Fibroblast of skin of abdomen (primary cell): ENCODE results near the gene MARCHF11.

Experiments used
- DNase-seq: peaks from one replicate; pipeline ENCODE4 v3.0.0-alpha.2; 2013

Gene MARCHF11

DNA sequence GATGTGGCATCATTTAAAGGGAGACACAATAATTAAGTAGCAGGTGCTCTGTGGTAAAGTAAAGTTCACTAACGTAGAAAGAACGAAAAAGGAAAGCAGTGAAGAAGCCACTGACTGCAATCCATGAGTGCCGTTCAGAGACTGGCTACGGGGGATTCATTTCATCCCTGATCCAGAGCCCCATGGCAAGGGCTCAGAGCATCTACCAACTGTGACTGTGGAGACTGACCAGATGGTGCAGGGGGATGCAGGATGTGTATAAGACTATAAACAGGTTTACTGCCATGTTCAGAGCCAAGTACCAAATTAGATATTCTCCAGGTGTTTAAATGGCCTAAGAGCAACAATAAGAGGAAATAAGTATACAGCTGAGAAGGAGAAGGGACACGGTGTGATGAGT lies 47.7 kb downstream of the MARCHF11 start:
- DNase-seq: no peak

- DNase-seq: no peak
Observed at GRCh38 chr5:16128944-16129343, 50.6 kb downstream of the MARCHF11 start.

DNA sequence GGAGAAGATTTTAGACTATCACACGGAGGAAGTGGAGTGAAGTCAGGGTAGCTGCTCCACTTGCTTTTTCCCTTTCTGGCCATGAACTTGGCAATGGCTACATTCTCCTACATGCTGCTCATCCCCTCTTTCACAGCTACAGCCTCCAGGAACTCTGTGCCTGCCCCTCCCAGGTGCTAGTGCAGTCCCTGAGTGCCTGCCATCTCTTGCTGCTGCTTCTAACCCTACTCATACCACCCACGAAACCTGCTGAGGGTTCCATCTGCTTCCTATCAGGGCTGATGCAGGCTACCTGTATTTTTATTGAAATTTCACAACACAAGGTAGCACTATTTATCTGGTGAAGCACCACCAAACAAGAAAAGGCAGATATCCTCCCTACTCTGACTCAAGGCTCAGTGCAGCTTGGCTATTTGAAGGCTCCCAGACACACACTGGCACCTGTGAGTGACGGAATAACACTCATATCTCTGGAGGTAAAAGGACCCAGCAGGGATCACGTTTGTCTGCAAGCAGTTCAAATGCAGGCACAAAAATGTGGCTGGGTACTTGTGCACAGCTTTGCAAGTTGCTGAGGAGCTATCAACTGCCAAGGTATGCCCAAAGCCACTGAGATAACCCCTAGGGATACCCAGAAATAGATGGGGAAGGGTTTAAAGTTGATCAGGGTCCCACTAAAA lies 51.6 kb downstream of the MARCHF11 start:
- DNase-seq: no peak

GRCh38 chr5:16120579-16120978 lies 59.0 kb downstream of the MARCHF11 start:
- no peak for DNase-seq

- no peak for DNase-seq
Observed at GRCh38 chr5:16119790-16120189, 59.8 kb downstream of the MARCHF11 start.

GRCh38 chr5:16115140-16115539 lies 64.5 kb downstream of the MARCHF11 start:
- DNase-seq: no peak

GRCh38 chr5:16108418-16108817 lies 71.2 kb downstream of the MARCHF11 start:
- no peak for DNase-seq

GRCh38 chr5:16104961-16105360 lies 74.6 kb downstream of the MARCHF11 start:
- no peak for DNase-seq

DNA sequence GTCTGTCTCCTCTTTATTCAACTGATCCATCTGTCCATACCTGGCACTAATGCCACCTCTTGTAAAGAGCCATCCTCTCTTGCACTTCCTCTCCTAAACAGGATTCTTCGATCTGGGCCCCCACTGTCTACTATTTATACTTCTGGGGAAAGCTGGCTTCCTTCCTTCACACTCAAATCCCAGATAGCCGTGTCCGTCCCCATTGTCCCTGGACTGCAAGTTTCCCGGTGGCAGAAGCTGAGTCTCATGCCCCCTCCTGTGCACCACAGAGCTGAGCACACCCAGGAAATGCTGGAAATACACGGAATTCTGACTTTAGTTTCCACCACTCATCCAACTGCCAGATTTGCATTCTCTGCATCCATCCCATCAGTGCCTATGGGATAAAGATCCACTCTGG lies 84.0 kb downstream of the MARCHF11 start:
- DNase-seq: no peak

DNA sequence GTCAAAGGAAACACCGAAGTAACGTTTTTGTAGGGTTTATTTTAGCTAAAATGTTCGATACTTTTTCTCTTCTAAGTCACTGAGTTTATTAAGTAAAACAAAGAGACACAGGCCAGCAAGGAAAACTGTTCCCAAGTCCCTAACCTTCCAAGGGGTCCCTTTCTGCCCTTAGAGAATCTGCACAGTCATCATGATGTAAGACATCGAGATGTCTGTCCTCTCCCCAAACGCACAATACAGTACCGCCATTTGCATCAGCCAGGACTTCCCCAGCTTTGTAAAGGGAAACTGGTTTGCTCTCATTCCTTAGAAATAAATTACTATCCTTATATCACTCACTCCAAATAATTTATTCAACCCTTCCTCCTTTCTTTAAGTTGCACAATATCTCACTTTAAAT lies 89.3 kb downstream of the MARCHF11 start:
- DNase-seq: no peak

DNA sequence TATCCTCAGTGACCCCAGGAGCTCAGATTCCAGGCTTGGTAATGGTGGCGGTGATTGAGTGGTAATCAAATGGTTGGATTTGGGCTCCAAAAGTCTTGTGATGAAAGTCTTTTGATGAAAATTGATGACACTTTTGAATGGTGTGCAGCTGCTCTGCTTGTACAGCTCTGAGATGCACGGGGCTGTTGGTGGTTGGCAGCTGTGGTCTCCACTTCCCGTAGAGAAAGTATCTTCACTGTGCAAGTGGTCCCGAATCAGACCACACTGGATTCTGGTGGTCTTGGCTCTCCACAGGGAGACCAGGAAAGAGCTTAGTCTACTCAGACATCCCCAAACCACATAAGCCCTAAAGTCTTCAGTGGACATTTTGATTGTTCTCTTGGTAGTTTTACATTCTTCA lies 96.6 kb downstream of the MARCHF11 start:
- no peak for DNase-seq

GRCh38 chr5:16082053-16082452 lies 97.5 kb downstream of the MARCHF11 start:
- DNase-seq: peak; percentile 4

DNA sequence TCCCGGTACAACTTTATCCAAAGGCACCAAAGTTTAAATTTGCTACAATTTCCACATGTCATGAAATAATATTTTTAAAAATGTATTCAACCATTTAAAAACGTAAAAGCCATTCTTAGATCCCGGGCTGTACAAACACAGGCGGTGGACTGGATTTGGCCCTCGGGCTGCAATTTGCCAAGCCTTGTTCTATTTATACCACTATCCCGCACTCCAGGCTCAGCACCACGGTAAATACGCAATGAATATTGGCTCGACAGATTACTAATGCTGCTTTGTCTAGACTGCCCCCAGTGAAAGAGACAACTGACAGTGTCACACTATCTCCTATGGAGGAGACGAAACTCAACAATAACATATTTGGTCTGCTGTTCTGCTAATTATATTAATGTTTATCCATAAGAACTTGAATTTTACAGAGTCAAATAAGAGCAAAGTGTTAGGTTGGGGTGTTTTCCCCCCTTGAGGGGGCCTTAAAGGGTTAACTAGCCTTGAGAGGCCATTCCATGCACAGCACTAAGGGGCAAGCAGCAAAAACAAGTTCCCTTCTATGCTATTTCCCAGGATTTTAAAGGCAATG lies 98.1 kb downstream of the MARCHF11 start:
- no peak for DNase-seq

DNA sequence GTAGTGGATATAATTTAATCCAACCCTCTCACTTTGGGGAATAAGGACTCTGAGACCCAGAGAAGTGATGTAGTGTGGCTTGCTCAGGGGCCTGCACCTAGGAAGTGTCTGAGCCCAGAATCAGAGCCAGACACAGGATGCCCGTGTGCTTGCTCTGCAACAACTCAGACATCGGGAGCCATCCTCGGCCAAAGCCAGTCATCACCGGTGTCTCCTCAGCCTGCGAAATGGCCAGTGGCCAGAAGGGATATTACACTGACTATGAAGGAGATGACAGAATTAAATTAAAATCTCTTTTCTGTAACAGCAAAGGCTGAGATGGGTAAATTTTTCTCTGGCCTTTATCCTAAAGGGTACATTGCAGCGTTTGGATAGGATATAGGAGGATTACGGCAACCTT lies 102.9 kb downstream of the MARCHF11 start:
- DNase-seq: no peak

GRCh38 chr5:16074358-16074757 lies 105.2 kb downstream of the MARCHF11 start:
- no peak for DNase-seq

- no peak for DNase-seq
Observed at GRCh38 chr5:16072616-16073015, 107.0 kb downstream of the MARCHF11 start.

DNA sequence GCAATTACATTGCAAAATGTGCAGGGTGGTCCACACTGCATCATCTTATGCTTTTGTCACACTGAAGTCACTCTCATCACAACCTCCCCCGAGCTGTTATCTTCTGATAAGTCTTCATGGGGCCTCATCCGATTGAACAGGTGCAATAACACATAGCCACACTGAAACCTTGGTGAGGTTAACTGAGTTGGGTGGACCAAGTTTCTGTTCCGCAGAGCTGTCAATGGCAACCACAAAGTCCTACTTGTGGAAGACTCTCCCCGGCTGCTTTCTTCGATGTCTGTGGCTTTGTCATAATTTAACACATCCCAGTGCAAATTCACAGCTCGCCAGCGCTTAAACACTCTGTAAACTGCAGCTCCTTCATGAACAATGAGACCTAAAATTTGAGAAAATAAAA lies 112.2 kb downstream of the MARCHF11 start:
- no peak for DNase-seq

- no peak for DNase-seq
Observed at GRCh38 chr5:16066810-16067209, 112.8 kb downstream of the MARCHF11 start.

- no peak for DNase-seq
Observed at GRCh38 chr5:16066320-16066719, 113.3 kb downstream of the MARCHF11 start.

DNA sequence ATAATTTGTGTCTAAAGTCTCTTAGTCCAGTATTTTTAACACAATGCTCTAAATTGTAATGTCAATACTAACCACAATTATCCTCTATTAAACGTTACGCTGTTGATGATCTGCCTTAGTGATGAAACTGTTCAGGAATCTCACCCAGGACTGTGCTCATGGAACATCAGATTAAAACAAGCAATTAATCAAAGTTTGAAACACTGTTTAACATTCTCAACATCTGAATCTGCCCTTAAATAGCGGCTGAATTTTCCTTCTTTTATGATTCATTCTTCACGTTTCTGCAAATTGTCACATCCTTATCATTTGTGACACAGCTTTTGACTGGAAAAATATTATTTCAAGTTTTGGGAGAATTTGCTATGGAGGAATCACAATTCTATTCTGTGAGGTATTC lies 113.8 kb downstream of the MARCHF11 start:
- peak; percentile 62 for DNase-seq

GRCh38 chr5:16064135-16064893 lies 115.3 kb downstream of the MARCHF11 start:
- DNase-seq: no peak

GRCh38 chr5:16061163-16061562 lies 118.4 kb downstream of the MARCHF11 start:
- DNase-seq: no peak

- peak; percentile 71 for DNase-seq
Observed at GRCh38 chr5:16057277-16057676, 122.3 kb downstream of the MARCHF11 start.

DNA sequence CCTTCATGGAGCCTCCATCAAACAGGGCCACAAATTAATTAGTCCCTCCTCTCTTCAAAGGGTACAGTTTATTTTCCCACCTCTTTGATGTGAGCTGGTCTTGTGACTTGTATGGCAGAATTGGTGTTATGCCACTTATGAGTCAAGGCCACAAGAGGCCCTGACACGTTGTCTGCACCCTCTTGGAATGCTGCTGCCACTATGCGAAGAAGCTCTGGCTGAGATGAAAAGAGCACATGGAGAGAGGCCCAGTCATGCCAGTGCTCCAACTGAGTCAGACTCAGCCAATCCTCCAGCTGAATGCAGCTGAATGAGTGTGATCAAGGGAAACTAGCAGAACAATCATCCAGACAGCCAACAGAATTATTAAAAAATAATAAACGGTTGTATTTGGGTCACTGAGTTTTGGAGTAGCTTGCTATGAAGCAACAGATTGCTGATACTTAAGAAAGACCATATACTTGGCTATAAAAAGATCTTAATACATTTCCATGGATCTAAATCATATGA lies 128.3 kb downstream of the MARCHF11 start:
- peak; percentile 28 for DNase-seq
